GM21447 (cell line): ENCODE measurements around the gene TBL1X.
A peak's percentile ranks its signal among the peaks of the same experiment; 100 is the strongest.

ENCODE experiments used
- ATAC-seq: cut with Tn5 transposase; IDR thresholded peaks from one replicate; pipeline ENCODE4 v1.9.1; 2021; ENCODE audit not compliant: unreplicated experiment

The TBL1X gene

GRCh38 chrX:9494771-9495170 lies 29.9 kb downstream of the TBL1X start:
- ATAC-seq: no peak

GRCh38 chrX:9495496-9495895 lies 30.6 kb downstream of the TBL1X start:
- no peak for ATAC-seq

- no peak for ATAC-seq
These were observed 33.4 kb downstream of the TBL1X start for GRCh38 chrX:9498236-9498635.

DNA sequence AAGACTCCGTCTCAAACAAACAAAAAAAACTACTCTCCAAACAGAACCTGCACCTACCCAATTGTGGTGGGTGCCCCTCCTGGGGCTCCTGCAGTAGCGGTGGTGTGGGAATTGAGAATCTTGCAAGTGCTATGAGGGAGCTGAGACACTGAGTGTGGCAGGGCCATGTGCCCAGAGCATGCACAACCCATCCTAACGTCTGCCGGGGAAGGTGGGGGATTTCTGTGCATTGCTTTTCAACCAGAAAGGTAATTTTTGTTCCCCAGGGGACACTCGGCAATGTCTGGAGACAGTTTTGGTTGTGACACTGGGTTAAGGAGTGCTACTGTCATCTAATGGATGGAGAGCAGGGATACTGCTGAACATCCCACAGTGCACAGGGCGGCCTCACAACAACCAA lies 35.7 kb downstream of the TBL1X start:
- no peak for ATAC-seq

DNA sequence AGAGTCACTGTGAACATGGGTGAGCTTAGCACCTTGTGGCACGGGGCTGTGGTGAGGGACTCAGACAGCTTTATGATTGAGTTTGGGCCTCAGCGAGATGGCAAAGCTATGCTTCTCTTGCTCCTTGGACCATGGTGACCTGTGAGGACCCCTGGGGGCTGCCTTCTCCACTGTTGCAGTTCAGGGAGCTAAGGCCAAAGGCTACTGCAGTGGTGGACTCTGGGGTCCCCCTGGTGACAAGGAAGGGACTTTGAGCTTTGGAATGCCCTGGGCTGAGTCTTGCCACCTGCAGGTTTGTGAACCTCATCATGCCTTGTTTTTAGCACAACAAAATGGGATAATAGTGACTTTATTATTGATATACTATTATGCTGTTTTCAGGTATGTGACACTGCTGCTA lies 36.5 kb downstream of the TBL1X start:
- ATAC-seq: no peak

- ATAC-seq: no peak
These were observed 38.4 kb downstream of the TBL1X start for GRCh38 chrX:9503261-9503660.

DNA sequence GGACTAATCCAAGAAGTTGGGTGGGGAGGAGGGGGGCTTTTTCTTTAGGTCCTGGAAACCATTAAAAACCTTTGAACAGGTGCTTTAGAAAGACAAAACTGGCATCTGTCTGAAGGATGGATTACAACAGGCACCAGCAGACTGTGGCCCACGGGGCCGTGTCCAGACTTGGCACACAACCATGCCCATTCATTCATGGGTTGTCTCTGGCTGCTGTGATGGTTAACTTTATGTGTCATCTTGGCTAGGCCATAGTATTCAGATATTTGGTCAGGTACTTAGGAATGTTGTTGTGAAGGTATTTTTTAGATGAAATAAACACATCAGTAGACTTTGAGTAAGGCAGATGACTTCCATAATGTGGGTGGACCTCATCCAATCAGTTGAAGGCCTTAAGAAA lies 45.5 kb downstream of the TBL1X start:
- ATAC-seq: no peak

DNA sequence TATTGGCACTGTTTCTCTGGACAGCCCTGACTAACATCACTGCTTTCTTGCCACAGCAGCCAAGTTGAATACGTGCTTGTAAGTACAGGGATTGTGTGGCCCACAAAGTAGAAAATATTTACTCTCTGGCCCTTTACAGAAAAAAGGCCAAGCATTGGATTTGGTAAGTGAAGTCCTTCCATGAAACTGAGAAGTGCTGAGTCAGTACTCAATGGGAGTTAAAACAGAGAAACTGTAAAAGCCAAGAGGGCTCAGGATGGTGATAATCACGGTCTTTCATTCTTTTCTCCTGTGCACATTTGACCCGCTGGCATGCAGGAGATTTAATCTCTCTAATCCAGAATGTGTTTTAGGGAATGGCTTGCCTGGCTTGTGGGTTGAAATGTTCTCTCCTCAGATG lies 46.1 kb downstream of the TBL1X start:
- ATAC-seq: no peak

DNA sequence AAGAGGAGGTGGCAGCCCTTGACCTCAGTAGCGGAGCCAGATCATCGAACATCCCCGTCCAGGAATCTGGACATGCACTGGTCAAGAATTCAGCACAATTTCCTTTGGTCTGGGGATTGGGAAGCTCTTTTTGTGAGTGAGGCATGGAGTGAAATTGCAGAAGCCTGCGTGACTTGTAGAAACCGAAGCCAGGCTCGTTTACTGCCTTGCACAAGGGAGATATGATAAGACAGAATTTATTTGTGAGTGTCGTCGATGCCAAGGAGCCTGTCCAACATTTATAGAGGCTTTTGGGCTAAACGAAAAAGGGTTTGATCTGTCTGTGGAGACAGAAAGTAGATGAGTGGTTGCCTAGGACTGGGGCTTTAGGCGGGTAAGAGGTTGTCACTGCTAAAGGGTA lies 50.6 kb downstream of the TBL1X start:
- ATAC-seq: no peak

- peak; percentile 60 for ATAC-seq
These were observed 51.2 kb downstream of the TBL1X start for GRCh38 chrX:9515973-9516538.

GRCh38 chrX:9516635-9517034 lies 51.8 kb downstream of the TBL1X start:
- no peak for ATAC-seq

DNA sequence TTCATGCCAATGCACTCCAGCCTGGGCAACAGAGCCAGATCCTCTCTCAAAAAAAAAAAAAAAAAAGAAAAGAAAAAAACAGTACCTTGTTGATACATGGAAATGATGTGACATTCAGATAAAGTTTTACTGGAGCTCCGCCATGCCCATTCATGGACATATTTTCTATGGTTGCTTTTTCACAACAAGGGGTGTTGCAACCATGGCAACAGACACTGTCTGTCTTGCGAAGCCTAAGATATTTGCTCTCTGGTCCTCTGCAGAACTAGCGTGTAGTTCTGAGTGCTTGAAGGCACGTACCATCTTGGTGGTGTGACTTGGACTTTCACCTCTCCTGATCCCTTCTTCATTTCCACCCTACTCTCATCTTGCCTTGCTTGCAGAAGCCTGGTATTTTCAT lies 53.2 kb downstream of the TBL1X start:
- ATAC-seq: no peak

DNA sequence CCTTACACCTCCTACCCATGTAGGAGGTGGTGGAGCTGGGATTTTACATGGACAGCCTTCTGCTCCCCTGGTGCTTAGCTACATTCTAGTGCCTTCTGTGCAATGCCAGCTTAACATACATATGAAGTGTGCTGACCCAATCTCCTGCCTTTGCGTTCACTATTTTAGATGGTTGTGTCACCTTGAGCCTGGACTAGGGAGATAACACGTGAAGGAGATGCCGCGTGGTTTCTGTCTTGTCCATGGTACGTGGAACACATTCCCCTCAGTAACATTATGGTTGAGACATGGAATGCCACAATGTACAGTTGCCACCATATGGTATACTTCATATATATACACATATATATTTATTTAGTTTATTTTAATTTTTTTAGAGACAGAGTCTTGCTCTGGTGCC lies 54.0 kb downstream of the TBL1X start:
- no peak for ATAC-seq

GRCh38 chrX:9519546-9520216 lies 54.8 kb downstream of the TBL1X start:
- no peak for ATAC-seq

GRCh38 chrX:9520217-9520590 lies 55.3 kb downstream of the TBL1X start:
- no peak for ATAC-seq

GRCh38 chrX:9522378-9523155 lies 57.7 kb downstream of the TBL1X start:
- no peak for ATAC-seq

DNA sequence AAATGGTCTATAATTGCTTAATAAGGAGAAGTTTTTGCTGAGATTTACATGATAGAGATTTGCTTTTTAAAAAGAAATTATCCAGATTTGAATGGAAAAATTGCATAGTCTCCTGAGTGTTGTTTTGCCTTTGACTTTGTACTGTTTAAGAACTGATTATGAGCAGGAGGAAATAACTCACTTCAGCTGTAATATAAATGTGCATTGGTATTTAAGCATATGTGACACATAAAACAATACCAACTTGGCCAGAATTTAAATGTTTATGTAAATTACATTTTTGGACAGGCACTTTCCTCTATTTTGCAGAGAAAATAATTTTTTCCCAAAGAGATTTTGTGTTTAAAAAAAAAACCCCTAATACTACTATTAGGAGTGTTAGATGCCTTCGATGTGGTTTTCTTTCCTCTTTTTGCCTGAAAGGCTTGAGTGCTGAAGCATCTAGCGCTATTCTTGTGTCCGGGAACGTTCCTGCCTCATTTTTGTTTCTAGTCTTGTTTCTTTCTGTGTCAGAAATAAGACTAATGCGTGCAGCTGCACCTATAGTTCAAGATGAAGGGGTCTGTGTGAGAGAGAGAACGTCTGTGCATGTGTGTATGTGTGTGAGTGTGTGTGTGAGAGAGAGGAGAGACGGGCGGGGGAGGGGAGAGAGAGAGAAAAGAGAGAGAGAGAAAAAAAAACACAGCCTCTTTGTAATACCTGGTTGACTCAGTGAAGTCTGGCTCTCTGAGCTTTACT lies 60.8 kb downstream of the TBL1X start:
- peak; percentile 46 for ATAC-seq

GRCh38 chrX:9526965-9527364 lies 62.1 kb downstream of the TBL1X start:
- no peak for ATAC-seq

DNA sequence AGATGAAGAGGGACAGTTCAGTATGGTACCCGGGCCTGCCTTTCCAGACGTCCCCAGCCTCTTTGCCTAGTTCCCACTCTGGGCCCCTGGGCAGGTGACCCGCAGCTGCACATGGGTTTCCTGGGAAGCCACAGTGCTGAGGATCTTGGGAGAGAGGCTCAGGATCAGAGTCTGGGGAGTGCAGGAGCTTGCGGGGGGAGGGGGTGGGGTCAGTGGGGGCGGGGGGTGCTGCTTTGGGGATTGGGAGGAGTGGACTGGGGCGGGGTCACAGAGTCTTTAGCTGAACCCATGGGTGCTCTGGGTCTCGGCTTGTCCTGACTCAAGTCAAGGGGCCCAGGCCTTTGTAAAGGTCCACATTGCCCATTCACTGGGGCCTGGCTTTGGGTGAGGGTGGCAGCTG lies 63.6 kb downstream of the TBL1X start:
- no peak for ATAC-seq

DNA sequence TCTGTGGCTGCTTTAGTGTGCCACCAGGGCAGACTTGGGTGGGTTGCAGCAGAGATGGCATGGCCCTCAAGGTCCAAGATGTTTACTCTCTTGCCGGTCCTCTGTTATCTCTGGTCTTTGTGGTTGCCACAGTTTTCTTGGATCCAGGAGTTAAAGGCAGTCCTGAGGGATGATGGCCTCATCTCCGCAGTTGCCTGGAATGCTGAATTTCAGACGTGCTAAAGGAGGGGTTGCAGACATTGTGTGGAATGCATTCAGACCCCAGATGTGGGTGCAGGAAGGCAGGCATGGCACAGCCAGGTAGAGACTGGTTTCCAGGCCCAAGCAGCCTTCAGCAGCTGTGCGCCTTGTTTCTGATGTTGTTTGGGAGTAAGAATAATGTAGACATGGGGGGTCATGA lies 64.4 kb downstream of the TBL1X start:
- ATAC-seq: no peak

GRCh38 chrX:9530848-9531274 lies 66.0 kb downstream of the TBL1X start:
- no peak for ATAC-seq

DNA sequence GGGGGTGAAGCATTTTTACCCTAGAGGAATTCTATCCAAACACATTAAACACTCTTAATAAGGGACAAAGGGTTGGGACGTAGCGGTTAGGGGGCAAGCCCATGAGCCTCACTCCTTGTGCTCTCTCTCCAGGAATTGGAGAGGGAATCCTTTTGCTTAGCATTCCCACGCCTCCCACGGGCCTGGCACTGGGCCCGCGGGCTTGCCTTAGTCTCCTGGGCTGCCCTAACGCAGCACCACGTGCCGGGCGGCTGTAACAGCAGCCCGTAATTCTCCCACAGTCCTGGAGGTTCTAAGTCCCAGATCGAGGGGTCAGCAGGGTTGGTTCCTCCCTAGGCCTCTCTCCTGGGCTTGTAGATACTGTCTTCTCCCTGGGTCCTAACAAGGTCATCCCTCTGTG lies 67.5 kb downstream of the TBL1X start:
- no peak for ATAC-seq
